ENCODE measurements around the gene C10orf105.

The C10orf105 gene

GRCh38 chr10:71716426-71716825 lies 3.2 kb downstream of the C10orf105 start:
- no peak for DNase-seq (ENCODE audit: low read depth)

DNA sequence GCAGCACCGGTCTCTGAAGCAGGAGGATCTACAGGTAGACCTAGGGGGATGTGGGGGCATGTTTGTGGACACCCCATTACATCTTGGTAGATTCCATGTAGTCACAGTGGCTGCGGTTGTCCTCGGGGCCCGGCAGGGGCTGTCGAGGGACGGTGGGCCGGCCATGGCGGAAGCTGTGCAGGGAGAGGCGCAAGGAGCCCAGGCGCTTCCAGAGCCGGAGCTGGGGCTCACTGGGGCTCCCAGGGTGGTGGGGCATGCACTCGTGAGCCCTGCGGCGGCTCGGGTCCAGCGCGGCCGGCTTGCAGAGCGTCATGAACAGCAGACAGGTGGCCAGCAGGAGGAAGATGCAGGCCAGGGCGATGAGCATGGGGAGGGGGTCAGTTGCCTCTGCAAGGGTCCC lies 3.7 kb downstream of the C10orf105 start:
- DNase-seq (ENCODE audit: low read depth): no peak

DNA sequence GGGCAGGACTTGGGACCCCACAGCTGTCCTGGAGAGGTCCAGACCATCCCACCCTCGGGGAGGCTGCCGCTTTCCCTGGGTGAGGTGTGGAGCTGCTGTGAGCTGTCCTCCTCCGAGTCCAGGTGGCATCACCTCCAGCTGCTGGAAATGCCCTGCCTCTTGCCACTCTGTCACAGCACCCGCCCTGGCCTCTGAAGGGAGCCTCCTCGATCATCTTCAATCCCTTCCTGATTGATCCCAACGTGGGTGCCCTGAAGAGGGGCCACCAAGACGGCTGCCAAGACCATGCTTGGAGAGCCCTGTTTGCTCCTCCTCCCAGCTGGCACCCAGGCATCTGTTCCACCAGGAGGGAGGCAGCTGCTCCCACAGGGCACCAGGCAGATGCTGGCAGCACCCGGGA lies 4.6 kb downstream of the C10orf105 start:
- DNase-seq (ENCODE audit: low read depth): no peak

DNA sequence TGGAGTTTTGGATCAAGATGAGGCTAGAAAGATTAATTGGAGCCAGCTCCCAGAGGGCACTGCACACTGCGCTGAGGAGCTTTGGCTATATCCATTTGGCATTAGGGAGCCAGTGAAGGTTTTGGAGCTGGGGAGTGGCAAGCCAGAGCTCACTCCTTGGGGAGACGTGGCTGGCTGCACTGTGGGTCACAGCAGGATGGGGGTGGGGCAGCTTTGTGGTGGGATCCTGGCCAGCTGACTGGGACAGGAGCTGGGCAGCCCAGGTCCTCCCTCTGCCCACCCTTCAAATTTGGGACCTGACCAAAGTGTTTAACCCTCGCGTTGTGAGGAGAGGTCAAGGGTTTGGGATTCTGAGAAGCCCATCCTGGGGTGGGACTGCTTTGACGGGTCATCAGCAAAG lies 5.0 kb downstream of the C10orf105 start:
- no peak for DNase-seq (ENCODE audit: low read depth)

DNA sequence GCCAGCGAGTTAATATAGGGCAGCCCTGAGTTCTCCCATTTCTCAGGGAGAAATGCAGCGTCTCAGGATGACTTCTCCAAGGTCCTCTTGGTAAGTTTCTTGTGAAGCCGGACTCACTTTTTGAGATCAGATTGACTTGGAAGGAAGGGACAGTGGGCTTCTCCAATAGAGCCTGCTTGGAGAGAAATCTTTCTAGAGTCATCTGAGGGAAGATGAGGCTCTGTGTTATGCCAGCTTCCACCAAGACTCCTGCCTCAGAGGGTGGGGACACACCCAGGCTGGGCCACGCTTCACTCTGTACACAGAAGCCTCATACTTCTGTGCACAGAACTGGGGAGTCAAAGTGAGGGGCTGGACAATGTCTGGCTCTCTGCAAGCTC lies 5.6 kb downstream of the C10orf105 start:
- DNase-seq (ENCODE audit: low read depth): no peak

DNA sequence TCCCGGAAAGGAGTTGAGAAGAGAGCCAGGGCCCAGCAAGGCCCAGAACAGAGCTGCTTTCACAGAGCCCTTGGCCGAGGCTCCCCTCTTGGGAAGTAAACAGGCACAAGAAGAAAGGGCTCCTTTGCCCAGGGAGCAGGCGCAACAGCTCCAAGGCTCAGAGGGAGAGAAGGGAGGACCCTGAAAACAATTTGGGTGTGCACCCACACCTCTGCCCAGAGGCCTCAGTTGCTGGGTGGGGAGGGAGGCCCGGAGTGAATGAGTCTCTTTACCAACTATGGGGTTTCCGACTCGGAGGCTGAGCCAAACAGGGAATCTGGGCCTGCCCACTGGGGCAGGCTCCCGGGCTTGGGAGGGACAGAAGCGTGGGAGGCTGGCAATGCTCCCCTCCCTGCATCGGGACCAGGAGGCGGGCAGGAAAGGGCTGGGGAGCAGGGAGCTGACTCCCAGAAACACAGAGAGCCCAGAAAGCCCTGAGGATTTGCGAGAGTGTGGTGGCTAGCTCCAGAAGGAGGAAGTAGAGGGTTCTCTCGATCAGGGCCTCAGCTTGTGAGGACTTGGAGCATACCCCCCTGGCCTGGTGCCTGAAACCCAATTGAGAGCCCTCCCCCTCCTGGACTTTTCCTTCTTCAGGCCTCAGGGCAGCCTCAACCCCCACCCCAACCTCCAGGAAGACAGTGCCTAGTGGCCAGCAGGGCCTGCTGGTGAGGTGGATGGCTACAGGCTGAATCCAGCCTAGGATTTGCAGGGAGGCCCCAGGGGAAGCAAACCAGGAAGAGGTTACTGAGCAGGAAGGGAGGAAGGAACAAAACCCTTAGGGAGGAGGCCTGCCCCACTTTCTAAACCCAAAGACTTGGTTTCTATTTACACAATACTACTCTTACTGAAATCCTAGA lies 6.2 kb downstream of the C10orf105 start:
- no peak for DNase-seq (ENCODE audit: low read depth)

DNA sequence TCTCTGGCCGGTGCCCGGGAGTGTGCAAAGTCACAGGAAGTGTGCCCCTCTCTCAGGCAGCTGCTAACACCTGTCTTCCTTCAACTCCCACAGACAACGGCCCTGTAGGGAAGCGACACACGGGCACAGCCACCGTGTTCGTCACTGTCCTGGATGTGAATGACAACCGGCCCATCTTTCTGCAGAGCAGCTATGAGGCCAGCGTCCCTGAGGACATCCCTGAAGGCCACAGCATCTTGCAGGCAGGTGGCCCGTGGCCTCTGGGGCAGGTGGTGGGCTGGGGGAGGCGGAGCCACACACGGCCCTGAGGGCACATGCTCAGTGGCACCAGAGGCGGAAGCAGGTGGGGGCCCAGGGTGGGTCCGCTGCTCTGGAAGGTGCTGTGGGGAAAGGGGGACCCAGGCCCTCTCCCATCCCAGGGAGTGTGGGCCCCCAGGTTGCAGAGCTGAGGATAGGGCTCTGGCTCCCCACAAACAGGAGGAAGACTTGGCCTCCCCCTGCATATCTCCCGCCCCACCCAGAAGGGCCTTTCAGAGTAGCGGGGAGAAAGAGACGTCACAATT lies 6.9 kb downstream of the C10orf105 start:
- no peak for DNase-seq (ENCODE audit: low read depth)

DNA sequence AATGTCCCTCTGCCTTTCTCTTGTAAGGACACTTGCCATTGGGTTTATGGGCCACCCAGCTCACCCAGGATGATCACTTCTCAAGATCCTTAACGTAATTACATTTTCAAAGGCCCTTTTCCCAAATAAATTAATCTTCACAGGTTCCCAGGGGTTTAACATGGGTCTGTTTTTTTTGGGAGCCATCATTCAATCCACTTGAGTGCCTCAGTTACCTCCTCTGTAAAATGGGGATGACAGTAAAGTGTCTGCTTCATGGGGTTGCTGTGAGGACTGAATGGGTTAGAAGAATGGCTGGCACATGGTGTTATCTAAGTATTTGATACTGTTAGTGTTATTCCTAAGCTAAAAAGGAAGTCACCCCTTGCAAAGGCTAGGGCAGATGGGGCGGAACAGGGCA lies 7.4 kb downstream of the C10orf105 start:
- no peak for DNase-seq (ENCODE audit: low read depth)

DNA sequence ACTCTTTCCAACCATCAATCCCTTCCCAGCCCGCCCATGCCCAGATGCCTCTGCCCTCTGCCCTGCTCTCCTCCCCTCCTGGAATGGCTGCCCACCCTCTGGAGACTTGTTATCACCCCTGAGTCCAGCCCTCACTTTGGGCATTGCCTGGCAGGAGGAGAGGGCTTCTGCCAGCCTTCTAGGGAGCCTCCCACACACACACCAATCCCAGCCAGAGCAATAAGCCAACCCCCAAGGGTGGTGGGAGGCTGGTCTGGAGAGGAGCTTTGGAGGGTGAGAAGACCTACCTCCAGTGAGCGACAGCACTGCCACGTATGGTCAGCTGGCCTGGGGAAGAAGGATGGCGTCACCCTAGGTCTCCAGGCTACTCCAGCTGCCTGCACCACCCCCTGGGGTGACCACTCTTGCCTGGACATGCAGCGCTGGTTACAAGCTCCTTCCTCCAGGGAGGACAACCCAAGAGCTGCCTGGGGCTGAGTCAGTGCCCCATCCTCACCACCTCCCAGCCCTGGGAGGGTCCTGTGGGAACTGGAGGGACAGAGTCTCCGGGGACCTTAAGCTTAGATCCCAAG lies 8.4 kb downstream of the C10orf105 start:
- no peak for DNase-seq (ENCODE audit: low read depth)

DNA sequence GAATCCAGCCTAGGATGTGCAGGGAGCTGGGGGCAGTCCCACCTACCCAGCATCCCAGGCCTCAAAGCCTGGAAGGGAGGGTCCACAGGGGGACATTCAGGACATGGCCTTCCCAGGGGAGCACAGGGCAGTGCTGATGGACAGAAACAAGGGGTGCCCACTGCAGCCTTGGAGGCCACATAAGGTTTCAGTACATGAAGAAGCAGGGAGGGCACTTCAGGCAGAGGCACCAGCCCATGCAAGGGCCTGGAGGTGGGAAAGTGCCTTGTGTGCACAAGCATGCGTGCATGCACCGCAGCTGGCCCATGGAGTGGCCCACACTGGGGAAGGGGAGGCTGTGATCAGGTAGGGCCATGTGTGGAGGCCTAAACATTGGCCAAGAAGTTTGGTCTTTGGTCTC lies 9.1 kb downstream of the C10orf105 start:
- no peak for DNase-seq (ENCODE audit: low read depth)

- no peak for DNase-seq (ENCODE audit: low read depth)
Measured at GRCh38 chr10:71708897-71709882, 10.4 kb downstream of the C10orf105 start.

DNA sequence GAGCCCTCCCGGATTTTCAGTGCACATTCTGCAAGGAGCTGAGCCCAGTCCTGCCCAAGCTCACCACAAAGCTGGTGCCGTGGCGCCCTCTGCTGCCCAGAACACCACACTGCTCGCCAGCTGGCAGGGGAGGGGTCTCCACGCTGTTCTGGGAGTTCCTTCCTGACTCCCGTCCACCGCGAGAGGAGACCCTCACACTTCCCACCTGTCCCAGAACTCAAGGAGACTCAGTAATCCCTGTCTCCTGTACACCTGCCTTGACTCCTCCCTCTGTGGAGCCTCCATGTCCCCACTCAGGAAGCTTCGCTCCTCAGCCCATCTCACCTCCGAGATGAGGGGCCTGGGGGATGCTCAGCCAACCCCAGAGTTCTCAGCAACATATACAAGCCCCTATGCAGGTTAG lies 11.3 kb downstream of the C10orf105 start:
- peak; percentile 56 for DNase-seq (ENCODE audit: low read depth)

DNA sequence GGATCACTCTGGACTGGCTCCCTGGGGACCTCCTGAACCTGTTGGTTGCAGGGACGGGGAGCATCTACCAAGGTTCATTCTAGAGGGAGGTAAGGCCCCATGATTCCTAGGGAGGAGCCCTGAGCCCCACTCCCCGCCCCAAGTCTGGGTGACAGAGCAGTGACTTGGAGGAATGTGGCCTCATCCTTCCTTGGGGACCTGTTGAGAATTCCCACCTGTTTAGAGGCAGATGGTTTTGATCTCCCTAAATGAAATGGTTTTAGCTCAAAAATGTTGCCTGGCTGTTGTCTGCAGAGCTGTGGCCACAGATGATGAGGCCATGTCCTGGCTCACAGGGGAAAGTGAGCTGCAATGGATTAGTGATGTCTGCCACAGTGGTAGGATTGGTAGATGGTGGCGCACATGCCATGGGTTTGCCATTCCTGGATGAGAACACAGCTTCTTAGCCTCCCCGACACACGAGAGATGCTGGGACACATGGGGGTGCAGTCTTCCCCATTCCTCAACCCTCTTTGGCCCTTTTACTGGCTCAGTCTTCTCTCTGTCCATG lies 12.3 kb downstream of the C10orf105 start:
- no peak for DNase-seq (ENCODE audit: low read depth)

DNA sequence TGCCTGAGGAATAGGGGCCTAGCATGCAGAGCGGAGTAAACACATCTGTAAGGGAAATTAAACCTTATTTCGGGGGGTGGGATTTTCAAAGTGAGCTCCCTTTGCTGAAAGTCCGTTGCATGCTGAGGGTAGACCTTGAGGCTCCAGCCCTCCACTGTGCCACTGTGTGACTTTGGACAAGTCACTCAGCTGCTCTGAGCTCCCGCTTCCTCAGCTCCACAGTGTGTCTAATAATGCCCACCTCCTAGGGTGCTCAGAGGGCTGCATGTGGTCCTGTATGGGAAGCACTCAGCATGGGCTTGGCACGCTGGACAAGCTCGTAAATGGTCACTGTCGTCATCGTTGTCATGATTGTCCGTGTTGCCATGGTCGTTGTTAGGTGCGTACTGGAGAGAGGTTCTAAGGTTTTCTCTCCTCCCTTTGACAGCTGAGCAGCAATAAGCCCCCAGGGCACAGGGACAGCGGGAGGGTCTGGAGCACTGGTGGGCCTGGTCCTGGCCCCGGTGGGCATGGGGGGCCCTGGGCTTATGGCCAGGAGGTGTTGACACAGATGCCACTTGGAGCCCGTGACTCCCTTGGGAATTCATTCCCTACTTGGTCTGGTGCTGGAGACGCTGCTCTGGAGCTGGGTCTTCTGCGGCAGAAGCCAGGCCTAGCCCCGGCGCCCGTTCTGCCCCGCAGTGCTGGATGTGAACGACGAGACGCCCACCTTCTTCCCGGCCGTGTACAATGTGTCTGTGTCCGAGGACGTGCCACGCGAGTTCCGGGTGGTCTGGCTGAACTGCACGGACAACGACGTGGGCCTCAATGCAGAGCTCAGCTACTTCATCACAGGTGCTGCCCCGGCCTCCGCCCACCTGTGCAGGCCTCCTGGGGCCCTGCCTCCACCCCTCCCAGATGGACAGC lies 13.1 kb downstream of the C10orf105 start:
- DNase-seq (ENCODE audit: low read depth): no peak

DNA sequence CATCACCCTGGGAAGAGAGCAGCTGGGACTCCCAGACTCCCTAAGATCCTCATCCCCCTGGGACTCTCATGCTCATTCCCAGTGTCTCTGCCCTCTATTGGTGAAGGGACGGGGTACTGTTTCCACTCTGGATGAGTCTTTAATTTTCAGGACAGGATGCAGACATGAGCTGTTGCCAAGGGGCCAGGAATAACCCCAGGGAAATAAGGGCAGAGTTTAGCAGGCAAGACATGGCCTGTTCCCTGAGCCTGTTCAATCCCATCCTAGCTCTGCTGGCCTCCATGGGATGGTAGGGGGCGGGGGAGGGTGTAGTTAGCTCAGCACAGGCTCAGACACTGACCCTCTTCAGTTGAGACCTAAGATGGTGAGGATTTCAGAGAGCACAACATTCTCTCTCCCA lies 14.0 kb downstream of the C10orf105 start:
- no peak for DNase-seq (ENCODE audit: low read depth)

- no peak for DNase-seq (ENCODE audit: low read depth)
Measured at GRCh38 chr10:71704816-71705215, 14.8 kb downstream of the C10orf105 start.

GRCh38 chr10:71703577-71703976 lies 16.0 kb downstream of the C10orf105 start:
- no peak for DNase-seq (ENCODE audit: low read depth)

DNA sequence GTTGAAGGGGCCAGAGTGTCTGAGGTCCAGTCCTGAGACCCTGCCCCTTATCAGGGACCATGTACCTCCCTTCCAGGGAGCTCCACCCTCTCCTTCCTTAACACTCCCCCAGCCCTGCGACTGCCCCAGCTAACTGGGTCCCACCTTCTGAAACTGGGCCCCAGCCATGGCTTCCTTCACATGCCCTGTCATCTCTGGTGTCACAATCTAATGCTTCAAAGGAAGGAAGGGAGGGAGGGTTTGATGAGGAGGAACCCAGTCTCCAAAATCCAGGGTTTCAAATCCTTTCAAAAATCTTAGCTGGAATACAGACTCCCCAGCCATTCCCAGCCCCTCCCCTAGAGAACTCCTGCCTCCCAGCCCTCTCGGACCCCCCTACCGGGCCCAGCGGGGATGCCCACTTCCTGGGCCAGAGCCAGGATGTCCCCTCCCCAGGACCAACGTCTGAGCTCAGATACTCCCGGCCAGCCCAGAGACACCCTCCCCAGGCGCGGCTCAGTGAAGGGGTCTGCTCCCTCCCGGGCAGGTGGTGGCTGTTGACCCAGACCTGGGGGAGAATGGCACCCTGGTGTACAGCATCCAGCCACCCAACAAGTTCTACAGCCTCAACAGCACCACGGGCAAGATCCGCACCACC lies 18.0 kb downstream of the C10orf105 start:
- no peak for DNase-seq (ENCODE audit: low read depth)

DNA sequence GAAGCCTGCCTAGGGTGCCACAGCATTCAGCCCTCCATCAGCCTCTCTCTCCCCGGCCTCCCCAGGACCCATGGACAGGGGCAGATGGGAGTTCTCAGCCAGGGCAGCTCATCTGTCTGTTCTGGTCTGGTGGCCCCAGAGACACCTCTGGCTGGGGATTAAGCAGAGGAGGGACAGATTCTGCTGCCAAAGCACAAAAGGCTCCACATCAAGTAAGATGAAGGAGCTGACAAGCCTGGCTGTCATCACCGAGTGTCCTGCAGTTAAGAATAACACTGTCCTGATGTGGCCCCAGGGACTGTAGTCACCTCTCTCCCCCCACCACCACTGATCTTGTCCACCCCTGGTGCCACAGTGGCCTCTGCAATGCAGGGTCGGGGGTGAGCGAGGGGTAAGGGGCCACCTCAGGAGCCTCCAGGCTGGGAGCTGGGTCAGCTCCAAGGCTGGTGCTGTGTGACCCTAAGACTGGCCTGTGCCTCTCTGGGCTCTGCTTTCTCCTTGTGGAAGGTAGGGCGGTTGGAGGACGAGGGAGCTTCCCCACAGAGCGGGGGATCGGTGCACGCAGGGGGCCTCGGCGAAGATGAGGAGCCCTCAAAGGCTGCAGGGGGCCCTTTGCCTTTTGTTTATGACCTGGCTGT lies 18.7 kb downstream of the C10orf105 start:
- DNase-seq (ENCODE audit: low read depth): no peak

DNA sequence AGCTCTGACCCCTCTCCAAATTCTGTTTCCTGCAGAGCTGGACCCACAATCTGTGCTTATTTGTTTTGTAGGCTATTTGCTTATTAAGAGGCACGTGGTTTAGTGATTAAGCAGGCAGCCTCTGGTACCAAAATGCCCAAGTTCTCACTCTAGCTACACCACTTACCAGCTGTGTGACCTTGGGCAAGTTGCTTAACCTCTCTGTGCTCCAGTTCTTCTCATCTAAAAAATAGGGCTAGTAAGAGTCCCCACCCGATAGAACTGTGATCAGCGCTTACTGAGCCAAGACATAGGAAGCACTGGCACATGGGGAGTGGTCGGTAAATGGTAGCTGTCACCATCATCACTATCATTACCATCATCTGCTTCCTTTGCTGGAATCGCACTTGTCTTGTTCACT lies 20.8 kb downstream of the C10orf105 start:
- no peak for DNase-seq (ENCODE audit: low read depth)
